ENCODE measurements around the gene S100A6. TPM values are rescaled to one million over a fixed set of nuclear protein-coding genes. Genes with fewer than 3 reads are reported as not detected.
"Not testable (repeated sequence)": the region's sequence is repeated elsewhere in the genome, so short reads cannot be mapped to it uniquely, and the experiment has no call there.

Gene S100A6
- total RNA-seq, 1 experiment from 2014 or later, result 1,633 TPM

- H3K4me1 ChIP-seq (ENCODE audit: control insufficient read depth in 1 of 2, insufficient read depth in 2 of 2, low read length in 2 of 2), result peaks cover 29 to 35% of the 10 kb centered on the region in 2 experiments
- H4K20me1 ChIP-seq (ENCODE audit: insufficient read depth), result no peaks in the 10 kb centered on the region
- H3K27me3 ChIP-seq (ENCODE audit: insufficient read depth, low read length), result no peaks in the 10 kb centered on the region
- 0 out of 2 replicates have a peak overlapping the region, but pooled peaks have one; percentile 30 for H3K27ac ChIP-seq (ENCODE audit: low read depth, low read length)
- TF ChIP-seq SRF (IDR thresholded peaks at IDR 0.05; ENCODE audit: low read depth), result no peak
- TF ChIP-seq SP1 (IDR thresholded peaks at IDR 0.05; ENCODE audit: low read depth), result no peak
- TF ChIP-seq ZFX (IDR thresholded peaks at IDR 0.05), result no peak
- TF ChIP-seq CEBPB (IDR thresholded peaks at IDR 0.05; ENCODE audit: low read depth), result no peak
- no peak for TF ChIP-seq ZBTB33 (IDR thresholded peaks at IDR 0.05; ENCODE audit: extremely low read depth, insufficient replicate concordance, low read length)
- TF ChIP-seq POLR2AphosphoS5 (IDR thresholded peaks at IDR 0.05; ENCODE audit: low read depth, low read length), result no peak
- TF ChIP-seq EZH2phosphoT487 (IDR thresholded peaks at IDR 0.05; ENCODE audit: borderline replicate concordance), result no peak
- TF ChIP-seq POLR2A (IDR thresholded peaks at IDR 0.05; ENCODE audit: borderline replicate concordance, extremely low read depth, insufficient read depth, insufficient read length), result no peak
- no peak for TF ChIP-seq EGR1 (IDR thresholded peaks at IDR 0.05; ENCODE audit: low read depth)
- no peak for TF ChIP-seq RAD21 (IDR thresholded peaks at IDR 0.05; ENCODE audit: low read depth)
- TF ChIP-seq YY1 (IDR thresholded peaks at IDR 0.05; ENCODE audit: extremely low read depth, insufficient replicate concordance, low read depth, low read length), result no peak
- no peak for TF ChIP-seq CTCF (IDR thresholded peaks at IDR 0.05 in 2 of 3, conservative IDR thresholded peaks at IDR 0.05 in 1 of 3; ENCODE audit: borderline replicate concordance in 1 of 3, insufficient read depth in 1 of 3, low read depth in 2 of 3, low read length in 2 of 3)
- no peaks in the 10 kb centered on the region for H3K9me2 ChIP-seq (ENCODE audit: insufficient read depth)
- no peaks in the 10 kb centered on the region for H3K79me2 ChIP-seq (ENCODE audit: insufficient read depth, low read length)
- H3K36me3 ChIP-seq (ENCODE audit: control insufficient read depth in 1 of 2, insufficient read depth in 2 of 2, low read length in 2 of 2), result no peaks in the 10 kb centered on the region
- ChIA-PET RAD21 (ENCODE audit: low non-redundant PET in 1 of 2, low total read pairs in 2 of 2, uncharacterized antibody in 2 of 2, unreplicated experiment in 2 of 2) (no interaction called here), CTCF (interaction anchor here (1.3 to 2.7 kb wide), 3 partner anchors 10 to 47 kb away, joined by 6 to 20 read pairs (median 8); no protein-coding TSS in a partner anchor), POLR2A (interaction anchor here (0.6 to 4.8 kb wide), 7 partner anchors 13 to 113 kb away, joined by 3 to 51 read pairs (median 5); partner anchors contain the start of genes CHTOP and S100A6)
- H3K9ac ChIP-seq (ENCODE audit: low read length), result peak overlapping the region; percentile 24; the same call in 1 of the 2 replicates
- H2AFZ ChIP-seq (ENCODE audit: low read depth, low read length, poor library complexity, severe bottlenecking), result peak overlapping the region; percentile 54
- BruUV-seq (replicated peaks), result no TSS peak
- H3K4me3 ChIP-seq (replicated peaks in 1 of 2; ENCODE audit: low read depth in 1 of 2, low read length in 2 of 2), result no peak overlapping the region
- no peaks in the 10 kb centered on the region for H3K9me3 ChIP-seq (ENCODE audit: control insufficient read depth in 1 of 2, insufficient read depth in 1 of 2, low read depth in 1 of 2, low read length in 2 of 2)
- intact Hi-C loops (cut with micrococcal nuclease), result no loop called here
- H3K4me2 ChIP-seq (ENCODE audit: low read length), result peak overlapping the region; percentile 49; the same call in 1 of the 2 replicates
- ATAC-seq (no peak), DNase-seq (ENCODE audit: low read depth, low spot score) (no peak)
These were observed 14.8 kb downstream of the S100A6 start for GRCh38 chr1:153520818-153521476.

DNA sequence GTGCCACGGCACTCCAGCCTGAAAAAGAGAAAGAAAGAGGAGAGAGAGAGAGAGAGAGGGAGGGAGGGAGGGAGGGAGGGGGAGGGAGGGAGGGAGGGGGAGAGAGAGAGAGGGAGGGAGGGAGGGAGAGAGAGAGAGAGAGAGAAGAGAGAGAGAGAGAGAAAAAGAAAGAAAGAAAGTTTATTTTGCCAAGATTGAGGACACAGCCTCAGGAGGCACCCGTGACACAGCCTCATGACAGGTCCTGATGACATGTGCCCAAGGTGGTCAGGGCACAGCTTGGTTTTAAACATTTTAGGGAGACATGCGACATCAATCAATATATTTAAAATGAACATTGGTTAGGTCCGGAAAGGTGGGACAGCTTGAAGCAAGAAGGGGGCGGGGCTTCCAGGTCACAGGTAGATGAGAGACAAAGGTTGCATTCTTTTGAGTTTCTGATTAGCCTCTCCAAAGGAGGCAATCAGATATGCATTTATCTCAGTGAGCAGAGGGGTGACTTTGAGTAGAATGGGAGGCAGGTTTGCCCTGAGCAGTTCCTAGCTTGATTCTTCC is 15.6 kb downstream of the S100A6 start:
- H3K9me2 ChIP-seq (ENCODE audit: insufficient read depth); ATAC-seq; H3K36me3 ChIP-seq (ENCODE audit: control insufficient read depth in 1 of 2, insufficient read depth in 2 of 2, low read length in 2 of 2); H3K79me2 ChIP-seq (ENCODE audit: insufficient read depth, low read length); H3K27me3 ChIP-seq (ENCODE audit: insufficient read depth, low read length); H4K20me1 ChIP-seq (ENCODE audit: insufficient read depth); H3K9me3 ChIP-seq (ENCODE audit: control insufficient read depth in 1 of 2, insufficient read depth in 1 of 2, low read depth in 1 of 2, low read length in 2 of 2); H3K4me3 ChIP-seq (replicated peaks in 1 of 2; ENCODE audit: low read depth in 1 of 2, low read length in 2 of 2); intact Hi-C loops (cut with micrococcal nuclease); DNase-seq (ENCODE audit: low read depth, low spot score); BruUV-seq (replicated peaks); H3K27ac ChIP-seq (ENCODE audit: low read depth, low read length); RAD21 ChIA-PET (ENCODE audit: low non-redundant PET in 1 of 2, low total read pairs in 2 of 2, uncharacterized antibody in 2 of 2, unreplicated experiment in 2 of 2): not testable (repeated sequence)
- POLR2A ChIA-PET, result interaction anchor here (0.9 to 4.8 kb wide), 6 partner anchors 13 to 114 kb away, joined by 3 to 51 read pairs (median 6); partner anchors contain the start of genes CHTOP and S100A6
- Histone ChIP-seq H2AFZ (ENCODE audit: low read depth, low read length, poor library complexity, severe bottlenecking) (peak overlapping the region; percentile 54), H3K4me2 (ENCODE audit: low read length) (peak overlapping the region; percentile 49), H3K4me1 (ENCODE audit: control insufficient read depth in 1 of 2, insufficient read depth in 2 of 2, low read length in 2 of 2) (peaks cover 29 to 35% of the 10 kb centered on the region in 2 experiments), H3K9ac (ENCODE audit: low read length) (0 out of 2 replicates have a peak overlapping the region, but pooled peaks have one; percentile 24)
- CTCF ChIA-PET, result interaction anchor here (1.3 to 2.7 kb wide), 3 partner anchors 9 to 48 kb away, joined by 6 to 20 read pairs (median 8); no protein-coding TSS in a partner anchor

Measured in HCT116 (cell line).